ENCODE results near the gene MT1F. TPM values are rescaled to one million over a fixed set of nuclear protein-coding genes. Genes with fewer than 3 reads are reported as not detected.
"Not testable (repeated sequence)": the region's sequence is repeated elsewhere in the genome, so short reads cannot be mapped to it uniquely, and the experiment has no call there.

MT1F gene
- total RNA-seq, 2 experiments from 2014 or later: 0.44 TPM; not detected in 1

DNA sequence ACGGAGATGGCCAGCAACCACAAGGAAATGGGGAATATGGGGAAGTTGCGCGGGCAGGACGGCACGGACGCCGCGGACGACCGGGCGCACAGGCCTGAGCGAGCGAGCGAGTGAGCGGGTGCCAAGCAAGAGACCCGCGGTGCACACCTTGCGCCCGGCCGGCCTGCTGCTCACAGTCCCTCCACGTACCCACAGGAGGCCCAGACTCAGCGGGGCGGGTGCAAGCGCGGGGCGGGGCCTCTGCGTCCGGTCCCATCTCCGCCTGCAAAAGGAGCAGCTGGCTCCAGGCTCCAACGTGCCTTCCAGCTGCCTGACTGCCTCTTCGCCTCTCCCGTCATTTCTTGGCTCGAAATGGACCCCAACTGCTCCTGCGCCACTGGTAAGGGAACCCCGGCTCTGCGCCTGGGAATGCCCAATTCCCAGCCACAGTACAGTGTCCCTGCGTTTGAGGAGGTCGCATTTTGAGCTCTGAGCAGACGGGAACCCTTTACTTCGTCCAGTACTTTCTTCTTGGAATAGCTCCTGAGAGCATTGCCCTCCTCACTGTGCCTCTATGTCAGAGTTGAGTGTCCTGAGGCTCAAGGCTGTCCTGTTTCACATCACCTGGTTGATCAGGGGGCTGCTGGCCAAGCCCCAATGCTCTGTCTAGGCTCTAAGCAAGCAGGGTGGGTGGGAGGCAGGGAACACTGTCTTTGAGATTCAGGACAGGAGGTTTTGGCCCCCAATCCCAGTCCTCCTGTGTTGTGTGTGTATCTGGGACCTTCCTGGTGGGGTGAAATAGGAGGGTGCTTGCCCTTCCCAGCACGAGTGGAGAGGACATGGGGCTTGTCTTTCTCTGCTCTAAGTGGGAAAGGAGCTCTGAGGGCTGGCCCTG is 40.3 kb upstream of the MT1F start:
- TF ChIP-seq EZH2phosphoT487 (IDR thresholded peaks at IDR 0.05; ENCODE audit: borderline replicate concordance, low read depth, low read length): no peak
- TF ChIP-seq, protein P1, sequence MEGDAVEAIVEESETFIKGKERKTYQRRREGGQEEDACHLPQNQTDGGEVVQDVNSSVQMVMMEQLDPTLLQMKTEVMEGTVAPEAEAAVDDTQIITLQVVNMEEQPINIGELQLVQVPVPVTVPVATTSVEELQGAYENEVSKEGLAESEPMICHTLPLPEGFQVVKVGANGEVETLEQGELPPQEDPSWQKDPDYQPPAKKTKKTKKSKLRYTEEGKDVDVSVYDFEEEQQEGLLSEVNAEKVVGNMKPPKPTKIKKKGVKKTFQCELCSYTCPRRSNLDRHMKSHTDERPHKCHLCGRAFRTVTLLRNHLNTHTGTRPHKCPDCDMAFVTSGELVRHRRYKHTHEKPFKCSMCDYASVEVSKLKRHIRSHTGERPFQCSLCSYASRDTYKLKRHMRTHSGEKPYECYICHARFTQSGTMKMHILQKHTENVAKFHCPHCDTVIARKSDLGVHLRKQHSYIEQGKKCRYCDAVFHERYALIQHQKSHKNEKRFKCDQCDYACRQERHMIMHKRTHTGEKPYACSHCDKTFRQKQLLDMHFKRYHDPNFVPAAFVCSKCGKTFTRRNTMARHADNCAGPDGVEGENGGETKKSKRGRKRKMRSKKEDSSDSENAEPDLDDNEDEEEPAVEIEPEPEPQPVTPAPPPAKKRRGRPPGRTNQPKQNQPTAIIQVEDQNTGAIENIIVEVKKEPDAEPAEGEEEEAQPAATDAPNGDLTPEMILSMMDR (conservative IDR thresholded peaks at IDR 0.05; ENCODE audit: low read length): no peak
- ChIA-PET CTCF (ENCODE audit: unreplicated experiment) (no interaction called here), POLR2A (no interaction called here)
- Histone ChIP-seq H3K27ac (ENCODE audit: low read depth, low read length, poor library complexity, severe bottlenecking) (no peak overlapping the region), H3K9me2 (ENCODE audit: insufficient read depth, low read length) (no peaks in the 10 kb centered on the region), H3K4me1 (ENCODE audit: insufficient read depth, low read length, poor library complexity, severe bottlenecking) (no peaks in the 10 kb centered on the region), H3K4me2 (ENCODE audit: low read length) (no peak overlapping the region), H4K20me1 (ENCODE audit: insufficient read depth, low read length) (no peaks in the 10 kb centered on the region), H3K9me3 (ENCODE audit: low read length) (no peaks in the 10 kb centered on the region), H2AFZ (ENCODE audit: low read length) (no peak overlapping the region), H3K79me2 (ENCODE audit: insufficient read depth, low read depth, low read length) (no peaks in the 10 kb centered on the region), H3K4me3 (ENCODE audit: low read depth, low read length, poor library complexity, severe bottlenecking) (no peak overlapping the region), H3K36me3 (ENCODE audit: insufficient read depth, low read length) (no peaks in the 10 kb centered on the region)
- no peak for DNase-seq (ENCODE audit: low spot score)
- no TSS peak for BruUV-seq (replicated peaks)
- intact Hi-C loops (cut with micrococcal nuclease; ENCODE audit: unreplicated experiment): no loop called here

DNA sequence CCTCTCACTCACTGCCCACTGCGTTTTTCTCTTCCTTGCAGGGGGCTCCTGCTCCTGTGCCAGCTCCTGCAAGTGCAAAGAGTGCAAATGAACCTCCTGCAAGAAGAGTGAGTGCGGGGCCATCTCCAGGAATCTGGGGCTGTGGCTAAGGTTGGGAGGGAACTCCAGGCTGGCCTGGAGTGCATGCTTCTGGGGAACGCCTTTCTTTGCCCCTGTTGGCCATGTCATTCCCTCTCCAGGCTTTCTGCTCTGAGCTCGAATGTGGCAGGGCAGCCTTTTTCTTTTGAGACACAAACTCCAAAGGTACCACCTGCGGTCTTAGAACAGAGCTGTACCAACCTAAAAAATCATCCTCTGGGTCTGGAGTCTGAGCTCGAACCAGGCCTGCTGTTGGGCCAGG is 39.6 kb upstream of the MT1F start:
- ChIA-PET CTCF (ENCODE audit: unreplicated experiment) (no interaction called here), POLR2A (interaction anchor here (1.0 kb wide), 1 partner anchor 45 kb away, joined by 4 read pairs; no protein-coding TSS in a partner anchor)
- no peaks in the 10 kb centered on the region for H3K9me3 ChIP-seq (ENCODE audit: low read length)
- H4K20me1 ChIP-seq (ENCODE audit: insufficient read depth, low read length): no peaks in the 10 kb centered on the region
- TF ChIP-seq EZH2phosphoT487 (IDR thresholded peaks at IDR 0.05; ENCODE audit: borderline replicate concordance, low read depth, low read length): no peak
- TF ChIP-seq, protein P1 (conservative IDR thresholded peaks at IDR 0.05; ENCODE audit: low read length): no peak
- no peak for DNase-seq (ENCODE audit: low spot score)
- no peak overlapping the region for H2AFZ ChIP-seq (ENCODE audit: low read length)
- no peaks in the 10 kb centered on the region for H3K9me2 ChIP-seq (ENCODE audit: insufficient read depth, low read length)
- H3K27ac ChIP-seq (ENCODE audit: low read depth, low read length, poor library complexity, severe bottlenecking): no peak overlapping the region
- intact Hi-C loops (cut with micrococcal nuclease; ENCODE audit: unreplicated experiment): no loop called here
- no peaks in the 10 kb centered on the region for H3K79me2 ChIP-seq (ENCODE audit: insufficient read depth, low read depth, low read length)
- H3K4me3 ChIP-seq (ENCODE audit: low read depth, low read length, poor library complexity, severe bottlenecking): no peak overlapping the region
- no peaks in the 10 kb centered on the region for H3K36me3 ChIP-seq (ENCODE audit: insufficient read depth, low read length)
- no peak overlapping the region for H3K4me2 ChIP-seq (ENCODE audit: low read length)
- no TSS peak for BruUV-seq (replicated peaks)
- peaks cover under 1% of the 10 kb centered on the region for H3K4me1 ChIP-seq (ENCODE audit: insufficient read depth, low read length, poor library complexity, severe bottlenecking)

DNA sequence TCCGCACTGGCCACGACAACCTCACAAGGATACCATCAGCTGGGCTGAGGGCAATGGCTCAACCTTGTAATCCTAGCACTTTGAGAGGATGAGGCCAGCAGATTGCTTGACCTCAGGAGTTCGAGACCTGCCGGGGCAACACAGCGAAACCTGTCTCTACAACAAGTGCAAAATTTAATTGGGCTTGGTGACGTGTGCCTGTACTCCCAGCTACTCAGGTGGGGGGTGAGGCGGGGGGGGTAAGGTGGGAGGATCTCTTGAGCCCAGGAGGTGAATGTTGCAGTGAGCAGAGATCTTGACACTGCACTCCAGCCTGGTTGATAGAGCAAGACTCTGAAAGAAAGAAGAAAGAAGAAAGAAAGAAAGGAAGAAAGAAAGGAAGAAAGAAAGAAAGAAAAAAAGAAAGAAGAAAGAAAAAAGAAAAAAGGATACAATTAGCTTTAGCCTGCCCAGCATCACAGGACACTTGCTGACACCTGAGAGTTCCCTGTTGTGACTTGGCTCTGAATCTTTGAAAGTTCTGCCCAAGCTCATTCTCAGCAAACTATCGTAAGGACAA is 37.3 kb upstream of the MT1F start:
- ChIA-PET POLR2A (interaction anchor here (0.5 kb wide), 1 partner anchor 1350 kb away, joined by 3 read pairs; no protein-coding TSS in a partner anchor), CTCF (ENCODE audit: unreplicated experiment) (no interaction called here)
- Histone ChIP-seq H3K27ac (ENCODE audit: low read depth, low read length, poor library complexity, severe bottlenecking) (no peak overlapping the region), H3K4me3 (ENCODE audit: low read depth, low read length, poor library complexity, severe bottlenecking) (no peak overlapping the region), H2AFZ (ENCODE audit: low read length) (no peak overlapping the region), H3K4me2 (ENCODE audit: low read length) (no peak overlapping the region), H3K9me2 (ENCODE audit: insufficient read depth, low read length) (no peaks in the 10 kb centered on the region), H3K79me2 (ENCODE audit: insufficient read depth, low read depth, low read length) (no peaks in the 10 kb centered on the region), H3K4me1 (ENCODE audit: insufficient read depth, low read length, poor library complexity, severe bottlenecking) (peaks cover 4% of the 10 kb centered on the region), H3K9me3 (ENCODE audit: low read length) (no peaks in the 10 kb centered on the region), H4K20me1 (ENCODE audit: insufficient read depth, low read length) (no peaks in the 10 kb centered on the region), H3K36me3 (ENCODE audit: insufficient read depth, low read length) (no peaks in the 10 kb centered on the region)
- DNase-seq (ENCODE audit: low spot score): no peak
- intact Hi-C loops (cut with micrococcal nuclease; ENCODE audit: unreplicated experiment): no loop called here
- BruUV-seq (replicated peaks): no TSS peak
- TF ChIP-seq, protein P1 (conservative IDR thresholded peaks at IDR 0.05; ENCODE audit: low read length): no peak
- no peak for TF ChIP-seq EZH2phosphoT487 (IDR thresholded peaks at IDR 0.05; ENCODE audit: borderline replicate concordance, low read depth, low read length)

DNA sequence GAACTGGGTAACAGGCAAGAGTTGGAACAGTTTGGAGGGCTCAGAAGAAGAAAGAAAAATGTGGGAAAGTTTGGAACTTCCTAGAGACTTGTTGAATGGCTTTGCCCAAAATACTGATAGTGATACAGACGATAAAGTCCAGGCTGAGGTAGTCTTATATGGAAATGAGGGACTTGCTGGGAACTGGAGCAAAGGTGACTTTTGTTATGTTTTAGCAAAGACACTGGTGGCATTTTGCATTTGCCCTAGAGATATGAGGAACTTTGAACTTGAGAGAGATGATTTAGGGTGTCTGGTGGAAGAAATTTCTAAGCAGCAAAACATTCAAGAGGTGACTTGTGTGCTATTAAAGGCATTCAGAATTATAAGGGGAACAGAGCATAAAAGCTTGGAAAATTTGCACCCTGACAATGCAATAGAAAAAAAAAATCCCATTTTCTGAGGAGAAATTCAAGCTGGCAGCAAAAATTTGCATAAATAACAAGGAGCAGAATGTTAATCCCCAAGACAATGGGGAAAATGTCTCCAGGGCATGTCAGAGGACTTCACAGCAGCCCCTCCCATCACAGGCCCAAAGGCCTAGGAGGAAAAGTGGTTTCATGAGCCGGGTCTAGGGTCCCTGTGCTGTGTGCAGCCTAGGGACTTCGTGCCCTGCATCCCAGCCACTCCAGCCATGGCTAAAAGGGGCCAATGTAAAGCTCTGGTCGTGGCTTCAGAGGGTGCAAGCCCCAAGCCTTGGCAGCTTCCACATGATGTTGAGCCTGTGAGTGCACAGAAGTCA is 35.9 kb upstream of the MT1F start:
- H3K4me2 ChIP-seq (ENCODE audit: low read length); POLR2A ChIA-PET; H4K20me1 ChIP-seq (ENCODE audit: insufficient read depth, low read length); H3K9me3 ChIP-seq (ENCODE audit: low read length); BruUV-seq (replicated peaks); H3K27ac ChIP-seq (ENCODE audit: low read depth, low read length, poor library complexity, severe bottlenecking); H3K36me3 ChIP-seq (ENCODE audit: insufficient read depth, low read length); H3K4me3 ChIP-seq (ENCODE audit: low read depth, low read length, poor library complexity, severe bottlenecking); H3K79me2 ChIP-seq (ENCODE audit: insufficient read depth, low read depth, low read length); CTCF ChIA-PET (ENCODE audit: unreplicated experiment); H2AFZ ChIP-seq (ENCODE audit: low read length); DNase-seq (ENCODE audit: low spot score); H3K4me1 ChIP-seq (ENCODE audit: insufficient read depth, low read length, poor library complexity, severe bottlenecking); H3K9me2 ChIP-seq (ENCODE audit: insufficient read depth, low read length); intact Hi-C loops (cut with micrococcal nuclease; ENCODE audit: unreplicated experiment): not testable (repeated sequence)
